GM11168 (cell line): ENCODE measurements around the gene HOXA10.

Experiments used
- in situ Hi-C: fragments of 300-500 bp; cut with MboI; formaldehyde crosslinking; loops from one replicate; pipeline ENCODE4 v1.12.0; 2022; ENCODE audit warnings: low sequenced_read_pairs; ENCODE audit not compliant: unreplicated experiment

The HOXA10 gene

DNA sequence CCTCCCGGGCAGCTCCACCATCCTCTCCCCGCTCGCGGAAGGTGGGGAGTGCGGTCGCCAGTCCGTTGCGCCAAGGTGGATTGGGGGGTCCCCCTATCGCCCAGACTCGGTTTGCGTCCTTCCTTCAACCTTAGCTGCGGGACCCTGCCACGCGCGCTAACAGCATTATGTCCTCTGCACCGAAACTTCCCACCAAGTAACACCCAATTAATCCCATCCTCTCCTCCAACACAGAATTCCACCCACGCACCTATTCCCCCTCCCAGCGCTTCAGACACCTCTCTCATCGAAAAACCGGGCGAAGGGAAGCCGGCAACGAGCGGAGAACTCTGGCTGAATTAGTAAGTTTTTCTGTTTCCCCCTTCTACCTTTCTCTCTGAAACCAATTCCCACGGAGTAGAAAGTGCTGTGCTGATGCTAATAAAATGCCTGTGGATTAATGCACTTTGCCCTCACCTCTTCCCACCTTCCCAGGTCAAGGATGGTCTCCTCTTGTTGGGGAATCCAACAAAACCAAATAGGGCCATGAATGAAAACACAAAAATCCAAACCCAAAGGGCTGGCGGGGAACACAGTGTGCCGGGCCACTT, 22.7 kb downstream of the HOXA10 start:
- in situ Hi-C loops: loop anchor here (10.0 kb wide), 2 partner anchors 647 to 787 kb away; no protein-coding TSS in a partner anchor

DNA sequence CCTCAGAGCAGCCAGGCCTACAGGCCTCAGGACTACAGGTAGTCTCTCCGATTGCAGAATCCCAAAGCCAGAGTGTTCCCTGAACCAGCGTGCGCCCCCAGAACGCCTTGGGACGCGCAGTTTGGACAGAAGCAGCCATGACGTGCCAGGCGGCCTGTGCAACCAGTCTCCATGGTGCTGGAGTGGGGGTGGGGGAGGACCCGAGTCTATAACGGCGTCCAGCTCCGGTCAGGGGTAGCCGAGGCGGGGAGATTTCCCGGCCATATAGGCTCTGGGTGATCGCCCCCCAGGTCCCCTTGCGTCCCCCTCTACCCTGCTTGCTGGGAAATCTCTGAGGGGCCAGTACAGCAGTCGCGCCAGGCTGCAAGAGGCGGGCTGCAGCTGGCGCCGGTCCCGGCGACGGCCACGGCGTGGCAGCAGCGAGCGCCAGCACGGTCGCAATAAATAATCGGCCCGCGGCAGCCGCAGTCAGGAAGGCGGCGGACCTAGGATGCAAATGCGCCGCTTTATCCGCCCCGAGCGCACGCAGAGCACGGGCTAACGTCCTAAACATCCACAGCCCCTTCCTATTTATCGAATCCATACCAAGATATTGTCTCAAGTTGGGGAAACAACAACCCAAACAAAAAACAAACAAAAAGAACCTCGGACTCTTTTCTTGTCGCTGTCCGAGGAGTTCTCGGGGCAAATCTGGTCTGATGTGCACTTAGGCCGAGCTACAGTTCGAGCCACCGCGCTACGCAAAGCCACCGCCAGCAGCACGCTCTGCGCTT, 23.4 kb downstream of the HOXA10 start:
- in situ Hi-C loops: loop anchor here (10.0 kb wide), 2 partner anchors 646 to 786 kb away; no protein-coding TSS in a partner anchor

DNA sequence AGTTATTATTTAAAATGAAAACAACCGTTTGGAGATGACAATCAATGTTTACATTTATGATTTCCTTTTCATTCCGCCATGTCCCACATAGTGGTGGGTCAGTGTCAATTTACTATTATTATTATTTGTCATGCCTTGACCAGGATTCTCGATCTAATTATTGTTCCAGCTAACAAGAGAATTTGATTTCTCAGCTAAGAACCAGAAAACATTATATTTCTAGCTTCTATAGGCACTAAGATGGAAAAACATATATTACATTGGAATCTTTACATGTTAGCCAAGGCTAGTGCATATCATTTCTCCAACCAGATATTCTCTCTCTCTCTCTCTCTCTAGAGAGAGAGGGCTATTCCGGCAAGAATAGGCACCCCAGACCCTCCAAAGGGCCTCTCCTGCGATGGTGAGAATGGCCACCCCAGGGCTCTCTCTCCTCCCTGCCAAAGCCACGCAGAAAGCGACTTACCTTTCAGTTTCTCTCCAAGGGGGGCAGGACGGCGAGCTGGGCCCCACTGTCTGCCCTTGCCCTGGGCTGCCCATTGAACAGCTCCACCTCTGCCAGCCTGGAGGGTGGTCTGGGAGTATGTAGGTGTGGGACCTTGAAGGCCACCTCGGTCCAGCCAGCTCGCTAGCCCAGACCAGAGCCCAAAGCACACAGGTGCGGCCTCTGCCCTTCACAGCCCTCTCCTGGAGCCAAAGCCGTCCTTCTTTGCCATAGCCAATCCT, 24.1 kb downstream of the HOXA10 start:
- in situ Hi-C loops: loop anchor here (10.0 kb wide), 2 partner anchors 645 to 785 kb away; no protein-coding TSS in a partner anchor

DNA sequence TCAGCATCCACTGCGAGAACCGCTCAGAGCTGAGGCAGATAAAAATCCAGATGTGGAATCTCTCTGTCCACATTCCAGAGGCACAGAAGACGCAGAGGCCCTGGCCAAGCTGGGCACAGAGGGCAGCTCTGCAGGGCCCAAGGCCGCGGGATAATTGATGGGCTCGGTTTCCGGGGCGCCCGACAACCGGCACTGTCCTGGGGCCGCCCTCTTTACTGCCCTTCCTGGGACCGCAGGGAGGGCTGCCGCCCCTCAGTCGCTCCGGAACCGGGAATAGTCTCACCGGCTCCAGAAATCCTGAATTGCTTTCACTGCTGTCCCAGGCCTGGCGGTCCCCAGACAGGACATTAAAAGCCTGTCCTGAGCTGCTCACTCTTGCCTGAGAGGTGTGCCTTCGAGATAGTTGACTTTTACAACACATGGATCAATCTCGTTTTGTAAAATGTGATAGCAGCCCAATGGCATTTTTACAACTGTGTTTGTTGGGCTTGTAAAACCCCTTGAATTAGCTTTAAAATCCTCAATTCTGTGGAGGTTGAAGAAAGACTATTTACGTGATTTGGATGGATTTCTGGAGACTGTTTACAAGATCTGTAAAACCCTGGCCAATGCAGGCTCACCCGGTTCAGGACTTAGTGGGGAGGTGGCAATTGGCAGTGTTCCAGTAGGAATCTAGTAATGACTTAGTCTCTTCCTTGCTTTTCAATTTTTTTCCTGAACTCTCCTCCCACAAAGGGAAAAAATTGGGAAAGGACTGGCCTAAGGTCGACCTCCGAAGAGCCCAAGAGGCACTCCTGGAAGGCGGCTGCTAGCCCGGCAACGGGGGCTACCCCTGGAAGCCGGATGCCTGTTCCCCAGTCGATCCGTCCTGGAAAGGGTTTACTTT, 25.1 kb downstream of the HOXA10 start:
- in situ Hi-C loops: no loop called here

DNA sequence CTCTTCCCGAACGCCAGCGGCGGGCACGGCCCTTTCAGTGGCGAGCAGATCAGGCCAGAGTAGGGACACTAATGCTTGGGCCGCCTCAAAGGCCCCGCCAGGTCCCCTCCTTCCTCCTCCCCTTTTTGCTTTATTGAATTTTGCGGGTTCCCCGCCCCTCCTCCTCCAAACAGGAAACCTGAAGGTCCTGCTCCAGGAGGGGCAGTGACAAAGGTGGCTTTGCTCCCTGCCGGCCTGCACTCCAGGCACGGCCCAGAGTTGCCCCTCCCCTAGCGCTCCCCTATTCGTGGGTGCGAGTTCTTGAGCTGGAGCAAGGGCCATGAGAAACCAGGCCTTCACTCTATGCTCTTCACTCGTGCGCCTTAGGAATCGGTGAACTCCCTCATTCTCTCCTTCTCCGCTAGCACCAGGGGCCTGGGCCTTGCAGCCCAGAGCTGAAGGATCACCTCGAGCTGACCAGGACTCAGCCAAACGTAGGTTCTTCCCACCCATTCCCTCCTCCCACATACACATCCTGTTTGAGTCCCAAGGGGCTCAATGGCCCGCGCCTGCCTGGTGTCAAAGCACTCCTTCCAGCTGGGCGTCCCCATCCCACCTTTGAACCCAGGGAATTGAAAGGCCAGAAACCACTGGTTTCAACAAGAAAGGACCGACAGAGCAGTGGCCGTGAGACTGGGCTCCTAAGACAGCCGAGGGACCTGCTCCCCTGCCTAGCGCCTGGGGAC, 25.9 kb downstream of the HOXA10 start:
- in situ Hi-C loops: no loop called here

DNA sequence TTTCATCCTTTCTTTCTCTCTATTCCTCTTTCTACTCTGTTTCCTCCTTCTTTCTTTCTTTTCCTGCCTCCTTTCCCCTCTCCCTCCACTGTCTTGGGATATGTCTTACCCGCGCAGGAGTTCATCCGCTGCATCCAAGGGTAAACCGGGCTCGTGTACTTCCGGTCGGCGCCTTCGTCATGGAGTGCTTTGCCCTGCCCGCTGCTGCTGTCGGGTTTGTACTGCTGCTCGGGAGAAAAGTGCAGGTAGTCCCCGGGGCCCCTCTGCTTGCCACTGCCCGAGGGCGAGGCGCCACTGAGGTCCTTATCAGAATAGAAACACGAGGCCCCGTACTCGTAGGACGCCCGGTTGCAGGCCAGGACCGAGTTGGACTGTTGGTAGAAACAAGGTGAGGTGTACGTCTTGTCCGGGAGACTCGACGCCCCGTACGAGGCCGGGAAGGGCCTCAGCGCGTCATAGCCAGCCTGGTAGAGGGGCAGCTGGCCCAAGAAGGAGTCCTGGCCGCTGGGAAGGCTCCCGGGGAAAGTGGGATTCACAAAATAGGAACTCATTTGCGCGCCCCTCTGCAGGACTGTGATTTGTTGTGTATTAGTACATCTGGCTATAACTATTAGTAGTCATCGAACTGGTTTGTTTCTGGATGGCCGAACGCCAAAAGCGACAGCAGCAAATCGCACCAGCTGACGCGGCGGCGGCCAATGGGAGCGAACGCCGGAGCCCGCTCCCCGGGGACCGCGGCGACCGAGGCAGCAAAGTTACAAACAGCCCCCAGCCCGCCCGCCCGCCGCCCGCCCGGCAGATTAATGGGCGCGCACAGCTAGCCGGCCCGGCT, 26.7 kb downstream of the HOXA10 start, which contains the start of gene HOXA6:
Gene HOXA6 (minus strand): TSS at position 576 of the 832 bp plus-strand sequence. CDS start 25 bp downstream, at position 551.
- in situ Hi-C loops: no loop called here

DNA sequence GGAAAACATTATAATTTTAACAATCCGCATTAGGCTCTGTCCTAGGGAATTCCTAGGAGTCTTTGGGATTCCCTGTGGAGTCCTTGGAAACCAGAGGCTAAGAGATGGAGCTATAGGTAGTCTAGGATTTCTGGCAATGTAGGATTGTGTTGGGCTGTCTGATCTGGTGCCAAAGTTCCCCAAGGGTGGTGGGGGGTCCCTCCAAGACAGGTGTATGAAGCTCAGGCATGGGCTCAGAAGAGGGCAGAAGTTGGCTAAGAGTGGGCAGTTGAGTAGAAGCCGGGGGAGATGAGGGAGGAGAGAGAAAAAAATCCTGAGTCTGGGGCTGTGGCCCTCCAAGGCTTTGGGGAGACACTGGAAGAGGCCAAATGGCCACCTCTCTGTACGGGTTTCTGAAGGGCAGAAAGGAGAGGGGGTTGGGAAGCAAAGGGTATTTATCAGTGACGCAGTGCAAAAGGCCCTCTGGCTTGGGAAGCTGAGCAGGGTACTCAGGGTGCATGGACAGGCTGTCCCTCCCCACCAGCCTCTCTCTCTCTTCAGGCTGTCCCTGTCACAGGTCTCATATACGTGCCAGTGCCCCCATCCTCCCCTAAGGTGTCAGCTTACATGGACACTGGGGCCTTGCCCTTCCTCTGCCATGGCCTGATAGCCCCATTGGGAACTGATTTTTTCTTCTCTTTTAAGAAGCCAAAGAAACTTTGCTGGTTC, 27.5 kb downstream of the HOXA10 start:
- in situ Hi-C loops: no loop called here

DNA sequence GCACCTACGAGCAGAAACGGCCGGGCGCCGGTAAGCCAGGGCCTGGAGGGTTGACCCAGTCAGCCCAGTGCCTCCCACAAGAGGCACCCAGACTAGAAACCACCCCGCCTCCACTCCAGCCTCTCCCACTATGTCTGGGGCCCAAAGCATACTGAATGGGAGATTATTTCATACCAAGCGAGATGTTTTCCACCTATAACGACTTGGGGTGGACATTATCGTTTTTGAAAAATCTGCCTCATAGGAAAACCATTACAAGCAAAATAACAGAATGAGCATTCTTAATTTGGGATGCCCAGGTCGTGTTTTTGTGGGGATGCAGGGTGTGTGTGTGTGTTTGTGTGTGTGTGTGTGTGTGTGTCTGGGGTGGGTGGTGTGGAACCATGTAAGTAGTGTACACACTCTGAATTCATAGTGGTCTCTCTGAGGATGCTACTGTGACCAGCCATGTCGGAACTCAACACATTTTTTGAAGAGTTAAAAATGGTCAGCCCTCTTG, 28.2 kb downstream of the HOXA10 start:
- in situ Hi-C loops: no loop called here

DNA sequence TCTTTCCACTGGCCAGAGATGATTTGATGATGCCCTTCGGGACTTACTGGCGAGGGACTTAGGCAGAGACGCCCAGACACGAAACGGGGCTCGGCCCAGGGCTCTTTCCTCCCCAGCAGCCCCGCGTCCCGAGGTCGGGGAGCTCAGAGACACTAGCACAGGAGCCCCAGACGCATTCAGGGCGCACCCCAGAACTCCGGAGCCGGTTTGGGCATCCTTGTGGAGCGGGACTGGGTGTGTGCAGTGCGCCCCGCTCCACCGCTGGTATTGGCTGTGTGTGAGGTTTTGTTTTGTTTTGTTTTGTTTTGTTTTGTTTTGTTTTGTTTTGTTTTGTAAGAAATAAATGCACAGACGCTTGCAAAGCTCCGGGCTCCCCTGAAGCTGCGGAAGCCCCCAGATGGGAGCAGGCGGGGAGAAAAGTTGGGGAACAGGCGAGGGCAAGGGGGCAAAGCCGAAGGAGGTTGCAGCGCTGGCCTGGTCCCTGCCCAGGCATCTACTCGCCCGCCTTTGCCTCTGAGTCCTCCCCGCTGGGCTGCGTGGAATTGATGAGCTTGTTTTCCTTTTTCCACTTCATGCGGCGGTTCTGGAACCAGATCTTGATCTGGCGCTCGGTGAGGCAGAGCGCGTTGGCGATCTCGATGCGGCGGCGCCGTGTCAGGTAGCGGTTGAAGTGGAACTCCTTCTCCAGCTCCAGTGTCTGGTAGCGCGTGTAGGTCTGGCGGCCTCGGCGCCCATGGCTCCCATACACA, 28.8 kb downstream of the HOXA10 start:
- in situ Hi-C loops: no loop called here

DNA sequence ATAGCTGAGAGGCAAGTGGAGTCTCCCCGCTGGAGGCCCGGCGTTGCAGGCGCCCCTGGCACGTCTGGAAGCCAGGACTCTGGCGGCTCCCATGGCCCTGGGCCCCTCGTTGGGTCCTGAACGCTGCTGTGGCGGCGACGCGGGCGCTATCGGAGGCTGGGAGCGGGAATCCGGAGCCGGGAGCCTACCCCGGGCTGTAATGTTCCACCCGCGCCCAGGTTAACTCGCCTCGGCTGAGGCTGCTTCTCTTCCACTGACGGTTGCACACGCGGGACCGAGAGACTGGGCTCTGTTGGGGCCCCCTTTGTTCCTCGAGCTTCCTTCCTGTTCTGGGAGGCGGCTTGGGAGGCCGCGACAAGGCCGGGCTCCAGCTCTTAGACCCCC, 29.3 kb downstream of the HOXA10 start:
- in situ Hi-C loops: no loop called here

DNA sequence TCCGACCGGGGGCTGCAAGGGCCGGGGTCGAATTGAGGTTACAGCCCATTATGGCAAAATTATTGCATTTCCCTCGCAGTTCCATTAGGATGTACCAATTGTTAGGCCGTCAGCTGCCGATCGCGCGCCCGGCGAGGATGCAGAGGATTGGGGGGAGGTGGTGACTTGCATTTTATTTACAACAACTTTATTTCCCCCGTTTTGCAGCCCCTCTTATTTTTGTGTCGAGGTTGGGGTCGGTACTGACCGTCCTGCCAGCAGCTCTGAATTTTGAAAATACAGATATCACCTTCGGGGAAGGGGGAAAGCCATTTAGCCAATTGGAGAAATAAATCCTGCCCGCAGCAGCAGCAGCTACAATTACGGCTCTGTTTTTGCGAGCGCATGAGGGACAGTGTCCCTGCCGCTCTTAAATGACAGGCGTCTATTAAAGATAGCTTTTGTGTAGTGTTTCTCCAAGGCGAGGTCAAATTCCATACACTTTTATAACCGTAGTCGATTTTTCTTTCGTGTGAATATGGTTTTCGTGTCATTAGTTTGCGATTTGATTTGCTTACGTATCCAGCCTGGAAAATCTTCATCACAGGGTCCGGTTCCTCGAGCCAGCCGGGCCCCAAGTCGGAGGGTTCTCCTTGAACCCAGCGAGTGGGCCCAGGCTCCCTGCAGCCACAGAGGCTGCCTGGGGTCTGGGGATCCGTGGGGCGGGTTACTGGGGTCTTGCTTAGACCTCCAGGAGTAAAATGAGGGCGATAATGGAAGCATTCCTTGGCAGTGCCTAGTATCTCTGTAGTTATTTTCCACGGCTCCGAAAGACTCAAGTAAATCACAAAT, 30.0 kb downstream of the HOXA10 start:
- in situ Hi-C loops: no loop called here

DNA sequence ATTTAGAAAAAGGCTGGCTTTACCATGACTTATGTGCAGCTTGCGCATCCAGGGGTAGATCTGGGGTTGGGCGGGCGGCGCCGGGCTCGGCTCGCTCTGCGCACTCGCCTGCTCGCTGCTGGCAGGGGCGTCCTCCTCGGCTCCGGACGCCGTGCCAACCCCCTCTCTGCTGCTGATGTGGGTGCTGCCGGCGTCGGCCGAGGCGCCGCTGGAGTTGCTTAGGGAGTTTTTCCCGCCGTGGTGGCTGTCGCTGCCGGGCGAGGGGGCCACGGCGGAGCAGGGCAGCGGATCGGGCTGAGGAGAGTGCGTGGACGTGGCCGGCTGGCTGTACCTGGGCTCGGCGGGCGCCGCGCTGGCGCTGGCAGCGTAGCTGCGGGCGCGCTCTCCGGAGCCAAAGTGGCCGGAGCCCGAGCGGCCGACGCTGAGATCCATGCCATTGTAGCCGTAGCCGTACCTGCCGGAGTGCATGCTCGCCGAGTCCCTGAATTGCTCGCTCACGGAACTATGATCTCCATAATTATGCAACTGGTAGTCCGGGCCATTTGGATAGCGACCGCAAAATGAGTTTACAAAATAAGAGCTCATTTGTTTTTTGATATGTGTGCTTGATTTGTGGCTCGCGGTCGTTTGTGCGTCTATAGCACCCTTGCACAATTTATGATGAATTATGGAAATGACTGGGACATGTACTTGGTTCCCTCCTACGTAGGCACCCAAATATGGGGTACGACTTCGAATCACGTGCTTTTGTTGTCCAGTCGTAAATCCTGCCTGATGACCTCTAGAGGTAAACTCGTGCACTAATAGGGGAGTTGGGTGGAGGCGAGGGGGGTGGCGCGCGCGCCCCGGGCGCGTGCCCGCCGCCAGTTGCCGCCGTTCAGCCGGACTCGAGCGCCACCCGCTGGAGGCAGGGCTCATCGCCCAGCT, 30.8 kb downstream of the HOXA10 start, which contains the start of gene HOXA5:
Gene HOXA5 (minus strand): TSS at position 659 of the 927 bp plus-strand sequence. CDS start 74 bp downstream, at position 585.
- in situ Hi-C loops: no loop called here

DNA sequence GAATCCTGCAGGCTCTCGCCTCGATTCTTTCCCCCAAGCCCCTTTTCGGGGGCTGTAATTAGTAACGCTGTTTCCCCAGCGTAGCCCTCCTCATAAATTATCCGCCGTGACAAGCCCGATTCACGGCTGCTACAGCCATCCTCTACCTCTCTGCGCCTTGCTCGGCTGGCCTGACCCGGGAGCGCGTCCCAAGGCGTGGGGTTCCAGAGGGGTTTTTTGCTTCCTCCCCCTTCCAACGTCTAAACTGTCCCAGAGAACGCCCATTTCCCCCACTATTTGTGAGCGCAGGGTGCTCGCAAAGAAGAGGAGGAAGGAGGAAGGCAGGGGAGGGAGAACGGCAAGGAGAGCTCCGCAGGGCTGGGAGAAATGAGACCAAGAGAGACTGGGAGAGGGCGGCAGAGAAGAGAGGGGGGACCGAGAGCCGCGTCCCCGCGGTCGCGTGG, 31.5 kb downstream of the HOXA10 start:
- in situ Hi-C loops: no loop called here

DNA sequence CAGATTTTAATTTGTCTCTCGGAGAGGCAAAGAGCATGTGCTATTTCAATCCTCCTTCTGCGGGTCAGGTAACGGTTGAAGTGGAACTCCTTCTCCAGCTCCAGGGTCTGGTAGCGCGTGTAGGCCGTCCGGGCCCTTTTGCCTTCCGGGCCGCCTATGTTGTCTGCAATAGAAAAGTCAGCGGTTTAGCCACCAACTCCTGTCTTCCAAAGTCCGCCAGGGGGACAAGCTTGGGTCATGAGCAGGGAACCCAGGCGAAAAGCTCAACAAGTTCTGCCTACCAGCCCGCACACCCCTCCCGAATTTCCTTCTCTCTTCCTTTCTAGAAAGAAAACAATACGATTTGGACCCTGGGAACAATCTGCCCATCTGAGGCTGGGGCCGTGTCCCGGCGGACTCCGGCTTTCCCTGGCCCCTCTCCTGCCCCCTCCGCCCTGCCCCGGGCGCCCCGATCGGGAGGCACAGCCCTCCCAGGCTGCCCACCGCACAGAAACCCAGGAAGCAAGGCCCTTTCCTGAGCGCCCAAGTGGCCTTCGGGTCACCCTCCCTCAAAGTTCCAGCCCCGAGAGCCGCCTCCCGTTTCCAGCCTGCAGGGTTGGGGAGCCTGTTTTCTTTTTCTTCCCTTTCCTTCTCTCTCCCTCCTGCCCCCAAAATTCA, 32.1 kb downstream of the HOXA10 start:
- in situ Hi-C loops: no loop called here
